GM12878 (cell line): ENCODE measurements around the gene ATG101. TPM values are rescaled to one million over a fixed set of nuclear protein-coding genes. Genes with fewer than 3 reads are reported as not detected.

Experiments
- ATAC-seq: fragments of 200-7000 bp; cut with Tn5 transposase; 3 replicates; pipeline ENCODE4 v1.9.1; 2020; ENCODE audit warnings: mild to moderate bottlenecking, moderate library complexity
- BruUV-seq: library from RNA; stranded (reverse); fragments of 400-500 nt; replicated peaks from 2 replicates; lab custom pipeline; 2021; lab: Mats Ljungman, UMichigan
- CTCF ChIA-PET: fragments of 300-600 bp; sonication (Branson Sonifier 250); formaldehyde crosslinking; extraction: SDS; loops from one replicate; lab custom pipeline; 2021; ENCODE audit warnings: inconsistent platforms; lab: Yijun Ruan, JAX
- POLR2A ChIA-PET: fragments of 350-600 bp; formaldehyde crosslinking; extraction: SDS; loops from one replicate; lab custom pipeline; 2021; ENCODE audit warnings: inconsistent platforms; lab: Charles Lee
- RAD21 ChIA-PET: fragments of 300-600 bp; sonication (Branson Sonifier 250); formaldehyde crosslinking; loops from one replicate; lab custom pipeline; 2023; ENCODE audit warnings: antibody characterized with exemption; ENCODE audit not compliant: unreplicated experiment; lab: Charles Lee
- SMC1A ChIA-PET: fragments of 300-600 bp; sonication (Branson Sonifier 250); formaldehyde crosslinking; loops from one replicate; lab custom pipeline; 2023; ENCODE audit not compliant: unreplicated experiment, uncharacterized antibody; lab: Charles Lee
- DNase-seq: peaks from one replicate; pipeline ENCODE4 v3.0.0-alpha.2; 2011; ENCODE audit warnings: low read depth, low spot score
- FAIRE-seq: peaks from 3 replicates; lab custom pipeline; 2011; peaks lifted over from hg19 to GRCh38; lab: Jason Lieb, UNC
- H2AFZ ChIP-seq: 2 replicates; pipeline ENCODE4 v1.6.0; 2011; ENCODE audit warnings: low read depth, low read length, control low read depth; ENCODE audit not compliant: control insufficient read depth
- H3K27ac ChIP-seq: 2 replicates; pipeline ENCODE4 v1.5.1; 2011; ENCODE audit warnings: control low read depth; ENCODE audit not compliant: control insufficient read depth, insufficient read depth
- H3K27me3 ChIP-seq, 2 experiments: replicated peaks in 1 of 2; 2 replicates each; pipeline versions ENCODE4 v1.6.0 to v1.6.1; 2011; ENCODE audit warnings: low read length in 1 of 2; ENCODE audit not compliant: control insufficient read depth in 2 of 2, insufficient read depth in 2 of 2
- H3K36me3 ChIP-seq, 2 experiments: 2 replicates each; pipeline ENCODE4 v1.5.1; 2011; ENCODE audit warnings: low read length in 1 of 2; ENCODE audit not compliant: control insufficient read depth in 2 of 2, insufficient read depth in 2 of 2
- H3K4me1 ChIP-seq: 2 replicates; pipeline ENCODE4 v1.6.1; 2011; ENCODE audit warnings: mild to moderate bottlenecking, low read length, moderate library complexity, mixed read lengths; ENCODE audit not compliant: control insufficient read depth, insufficient read depth
- H3K4me2 ChIP-seq: 2 replicates; pipeline ENCODE4 v1.6.0; 2011; ENCODE audit warnings: control low read depth; ENCODE audit not compliant: control insufficient read depth, insufficient read depth
- H3K4me3 ChIP-seq: fragments of 200-600 bp; sonication (generic); 2 replicates; pipeline ENCODE4 v1.5.1; 2016
- H3K79me2 ChIP-seq: 2 replicates; pipeline ENCODE4 v1.6.0; 2011; ENCODE audit warnings: low read length; ENCODE audit not compliant: control insufficient read depth, insufficient read depth
- H3K9ac ChIP-seq: 2 replicates; pipeline ENCODE4 v1.8.0; 2011; ENCODE audit warnings: low read length, control low read depth, mixed read lengths; ENCODE audit not compliant: control insufficient read depth, insufficient read depth
- H3K9me3 ChIP-seq: replicated peaks from 3 replicates; pipeline ENCODE4 v1.5.1; 2011; ENCODE audit warnings: mild to moderate bottlenecking, low read length; ENCODE audit not compliant: control insufficient read depth, insufficient read depth
- H4K20me1 ChIP-seq: 2 replicates; pipeline ENCODE4 v1.6.0; 2011; ENCODE audit not compliant: control insufficient read depth, insufficient read depth
- BCL11A ChIP-seq: IDR thresholded peaks from 2 replicates; pipeline ENCODE4 v1.6.1; 2011; ENCODE audit warnings: low read depth, low read length
- BMI1 ChIP-seq: fragments of 450-650 bp; IDR thresholded peaks from 2 replicates; pipeline ENCODE4 v1.6.1; 2016; ENCODE audit warnings: mild to moderate bottlenecking, moderate library complexity, borderline replicate concordance
- CHD4 ChIP-seq: fragments of 200-600 bp; sonication (generic); IDR thresholded peaks from 2 replicates; pipeline ENCODE4 v1.6.1; 2016; ENCODE audit warnings: mild to moderate bottlenecking
- CREM ChIP-seq: IDR thresholded peaks from 2 replicates; pipeline ENCODE4 v1.6.1; 2014; ENCODE audit warnings: antibody characterized with exemption, low read depth
- IRF3 ChIP-seq: fragments of 450-650 bp; IDR thresholded peaks from 2 replicates; pipeline ENCODE4 v1.6.1; 2014; ENCODE audit warnings: mild to moderate bottlenecking
- LARP7 ChIP-seq: fragments of 450-650 bp; IDR thresholded peaks from 2 replicates; pipeline ENCODE4 v1.6.1; 2017; ENCODE audit warnings: mild to moderate bottlenecking
- POU2F2 ChIP-seq: IDR thresholded peaks from 3 replicates; pipeline ENCODE4 v1.6.1; 2011; ENCODE audit warnings: low read depth, mild to moderate bottlenecking, low read length, borderline replicate concordance
- PRDM15 ChIP-seq: fragments of 450-650 bp; formaldehyde crosslinking; IDR thresholded peaks from 2 replicates; pipeline ENCODE4 v1.4.0; 2020; ENCODE audit warnings: mild to moderate bottlenecking, moderate library complexity
- SIX5 ChIP-seq: IDR thresholded peaks from 2 replicates; pipeline ENCODE4 v1.6.1; 2011; ENCODE audit warnings: mild to moderate bottlenecking, low read depth, low read length, moderate library complexity; ENCODE audit not compliant: severe bottlenecking
- TAF1 ChIP-seq: IDR thresholded peaks from 2 replicates; pipeline ENCODE4 v1.6.1; 2011; ENCODE audit warnings: mild to moderate bottlenecking, low read depth, low read length, borderline replicate concordance
- TBL1XR1 ChIP-seq: IDR thresholded peaks from 2 replicates; pipeline ENCODE4 v1.6.1; 2012; ENCODE audit warnings: low read depth, low read length, improper control_type of control experiment
- TCF7 ChIP-seq: IDR thresholded peaks from 2 replicates; pipeline ENCODE4 v1.6.1; 2014; ENCODE audit warnings: antibody characterized with exemption, borderline replicate concordance
- ZNF274 ChIP-seq: IDR thresholded peaks from one replicate; pipeline ENCODE4 v1.8.0; 2011; ENCODE audit not compliant: insufficient read length, insufficient read depth
- ZNF592 ChIP-seq: fragments of 450-650 bp; IDR thresholded peaks from 2 replicates; pipeline ENCODE4 v1.6.1; 2017; ENCODE audit warnings: mild to moderate bottlenecking, moderate library complexity
- WGBS: methylation state at CpG from one replicate; pipeline ENCODE4 v1.1.6; 2016; ENCODE audit warnings: low lambda C conversion rate; ENCODE audit not compliant: insufficient replicate concordance, insufficient coverage; ENCODE audit errors: missing lambda C conversion rate; 5-methylcytosine and 5-hydroxymethylcytosine counted together
- in situ Hi-C: fragments of 300-500 bp; cut with MboI; formaldehyde crosslinking; loops from 9 replicates; pipeline ENCODE4 v1.14.3; 2018; ENCODE audit warnings: mixed read lengths
- intact Hi-C: fragments of 100-400 bp; cut with micrococcal nuclease; formaldehyde crosslinking; loops from one replicate; pipeline ENCODE4 v1.14.2; 2022; ENCODE audit not compliant: unreplicated experiment
- polyA plus RNA-seq, 11 experiments: library from polyadenylated mRNA; depleted of rRNA in 4 of 11; unstranded in 6 of 11; stranded (reverse) in 5 of 11; fragments of >200 nt; fragmentation: Nextera tagmentation in 4 of 11; fragmentation: Illumina TruSeq in 1 of 11; extraction: Ambion mirVana in 4 of 11; extraction: Trizol in 1 of 11; gene quantifications; 1 replicate in 1 of 11; 2 replicates in 10 of 11; pipeline versions ENCODE4 v1.2.1 to v1.2.3, GENCODE V29; 2011 to 2016; ENCODE audit warnings: inconsistent platforms in 2 of 11, missing spikeins in 2 of 11, low read depth in 1 of 11
- total RNA-seq, 4 experiments: library from RNA; depleted of rRNA in 3 of 4; stranded (reverse); fragments of >200 nt in 3 of 4; fragmentation: Illumina TruSeq in 1 of 4; extraction: Trizol in 1 of 4; gene quantifications; 2 replicates each; pipeline versions ENCODE4 v1.2.1 to v1.2.3, GENCODE V29; 2013 to 2021

ATG101 gene
- total and polyA plus RNA-seq, 10 of the 15 experiments (the other 5 are each of a cell fraction or from before 2014, with no cell fraction given), result 2.7 to 49.8 (median 35.3) TPM

- peak within 1 kb of the TSS; percentile 76 for H3K4me3 ChIP-seq
- POLR2A ChIA-PET, result interaction anchor here (0.5 to 2.3 kb wide), 12 partner anchors 10 to 813 kb away, joined by 3 to 24 read pairs (median 4); partner anchors contain the start of genes ATG101 and DAZAP2
- ATAC-seq (peak; percentile 85), DNase-seq (peak; percentile 49), FAIRE-seq (peak; percentile 66)
- intact Hi-C loops (loop anchor here (1.0 kb wide), 1 partner anchor 18 kb away; the partner anchor contains the start of gene ATG101), in situ Hi-C loops (no loop called here)
- no peaks in the 10 kb centered on the region for H4K20me1 ChIP-seq
- RAD21 ChIA-PET, result interaction anchor here (0.8 to 3.1 kb wide), 12 partner anchors 9 to 67 kb away, joined by 3 to 44 read pairs (median 8); partner anchors contain the start of gene ATG101
- H3K27me3 ChIP-seq, result no peaks in the 10 kb centered on the region
- H3K4me2 ChIP-seq, result peak within 1 kb of the TSS; percentile 91
- H3K36me3 ChIP-seq, result no peaks in the 10 kb centered on the region
- H3K4me1 ChIP-seq, result peaks cover 18% of the 10 kb centered on the region
- H3K79me2 ChIP-seq, result no peaks in the 10 kb centered on the region
- peak within 1 kb of the TSS; percentile 67 for H3K27ac ChIP-seq
- SMC1A ChIA-PET, result interaction anchor here (0.9 to 3.4 kb wide), 11 partner anchors 12 to 67 kb away, joined by 3 to 24 read pairs (median 4); no protein-coding TSS in a partner anchor
- BruUV-seq, result no TSS peak
- H2AFZ ChIP-seq, result peak within 1 kb of the TSS; percentile 84
- WGBS, result 1% methylated on average over 50 of the region's 77 CpGs
- no peaks in the 10 kb centered on the region for H3K9me3 ChIP-seq
- peak within 1 kb of the TSS; percentile 84 for H3K9ac ChIP-seq
- CTCF ChIA-PET, result interaction anchor here (0.9 to 3.2 kb wide), 11 partner anchors 10 to 128 kb away, joined by 3 to 47 read pairs (median 6); partner anchors contain the start of gene ATG101
- TF ChIP-seq POU2F2 (peak; percentile 88), IRF3 (no peak), CREM (peak; percentile 59; the same call in 1 of the 2 replicates), LARP7 (peak; percentile 90), PRDM15 (CRISPR knock-in tag) (no peak), TBL1XR1 (peak; percentile 66), ZNF592 (peak; percentile 93), CHD4 (no peak), ZNF274 (no peak), TCF7 (no peak), BCL11A (0 out of 2 replicates have a peak, but pooled peaks have one; percentile 55), SIX5 (no peak), BMI1 (no peak), TAF1 (no peak; the same call in 1 of the 2 replicates)
Measured at GRCh38 chr12:52050758-52051541, 18.8 kb upstream of the ATG101 start, which contains the start of gene NR4A1. NR4A1 (plus strand) TSS chr12:52051442; CDS start chr12:52054329, 2,887 bp downstream.
